Measurements from ENCODE around the gene MYO18B. TPM values are rescaled to one million over a fixed set of nuclear protein-coding genes. Genes with fewer than 3 reads are reported as not detected.

The MYO18B gene
- total and polyA plus RNA-seq, 9 donors = 47.3 to 92.1 (median 74.7) TPM

DNA sequence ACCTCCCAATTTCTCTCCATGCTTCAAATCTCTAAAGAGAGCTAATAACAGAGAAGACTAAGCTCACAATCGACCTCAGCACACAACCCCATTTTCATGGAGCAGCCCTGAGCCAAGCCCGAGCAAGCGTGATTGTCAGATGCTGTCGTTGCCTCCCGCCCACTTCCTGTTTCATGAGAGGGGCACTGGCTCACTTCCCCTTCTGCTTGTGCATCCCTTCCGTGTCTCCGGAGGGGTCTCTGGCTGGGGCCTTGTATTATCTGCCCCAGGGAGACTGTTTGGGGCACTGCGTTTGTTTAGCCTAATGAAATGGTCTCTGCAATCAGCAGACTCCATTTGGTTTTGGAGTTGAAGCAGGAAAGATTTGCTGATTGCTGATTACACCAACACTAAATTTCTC lies 246.0 kb downstream of the MYO18B start:
- peaks cover 16% of the 10 kb centered on the region for H3K36me3 ChIP-seq (ENCODE audit: control insufficient read depth, insufficient read depth, low read length)
- DNase-seq = no peak
- no peaks in the 10 kb centered on the region for H3K4me1 ChIP-seq (ENCODE audit: control insufficient read depth, insufficient read depth, low read length)
- no peaks in the 10 kb centered on the region for H3K27me3 ChIP-seq (ENCODE audit: control insufficient read depth, insufficient read depth, low read length)
- no peaks in the 10 kb centered on the region for H3K9me3 ChIP-seq (replicated peaks; ENCODE audit: control insufficient read depth, low read depth, low read length)
- WGBS (ENCODE audit: insufficient coverage) = 24% methylated on average over 7 of the region's 8 CpGs
- H3K27ac ChIP-seq (ENCODE audit: low read length) = no peak overlapping the region
- no peak overlapping the region for H3K4me3 ChIP-seq (ENCODE audit: low read length)

DNA sequence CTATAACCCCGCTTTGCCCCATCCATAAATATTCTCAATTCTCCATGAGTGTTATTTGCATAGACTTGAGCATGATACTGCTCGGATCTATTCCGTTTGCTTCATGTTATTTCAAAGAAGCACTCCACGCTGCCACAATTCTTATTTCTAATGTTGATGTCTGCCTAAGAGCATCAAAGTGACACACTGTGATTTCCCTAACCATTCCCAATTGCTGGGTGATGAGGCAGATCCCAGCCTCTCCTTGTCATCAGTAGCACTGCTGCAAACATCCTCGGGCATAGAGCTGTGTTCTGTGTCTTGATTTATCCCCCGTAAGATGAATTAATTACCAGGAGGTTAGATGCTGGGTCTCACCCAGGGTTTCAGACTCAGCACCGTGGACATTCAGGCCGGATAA lies 249.0 kb downstream of the MYO18B start:
- Histone ChIP-seq H3K4me1 (ENCODE audit: control insufficient read depth, insufficient read depth, low read length) (no peaks in the 10 kb centered on the region), H3K4me3 (ENCODE audit: low read length) (no peak overlapping the region), H3K27ac (ENCODE audit: low read length) (no peak overlapping the region), H3K27me3 (ENCODE audit: control insufficient read depth, insufficient read depth, low read length) (no peaks in the 10 kb centered on the region), H3K36me3 (ENCODE audit: control insufficient read depth, insufficient read depth, low read length) (peaks cover 18% of the 10 kb centered on the region), H3K9me3 (replicated peaks; ENCODE audit: control insufficient read depth, low read depth, low read length) (no peaks in the 10 kb centered on the region)
- DNase-seq = no peak
- WGBS (ENCODE audit: insufficient coverage) = 75% methylated on average over 5 of the region's 8 CpGs

DNA sequence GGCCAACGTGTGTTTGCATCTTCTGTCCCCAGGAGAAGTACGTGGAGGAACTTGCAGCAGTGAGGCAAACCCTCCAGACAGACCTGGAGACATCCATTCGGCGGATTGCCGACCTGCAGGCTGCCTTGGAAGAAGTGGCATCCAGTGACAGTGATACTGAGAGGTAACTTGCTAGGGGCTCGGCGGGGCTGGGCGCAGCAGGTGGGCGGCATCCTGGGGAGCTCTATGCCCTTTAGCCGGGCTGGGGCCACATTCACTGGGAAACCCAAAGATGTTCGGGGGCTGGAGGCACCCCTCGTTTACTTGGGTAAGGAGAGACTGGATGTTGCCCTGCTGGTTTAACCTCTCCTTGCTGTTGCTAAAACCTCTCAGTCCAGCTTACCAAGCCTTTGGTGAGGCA lies 250.3 kb downstream of the MYO18B start:
- peaks cover 18% of the 10 kb centered on the region for H3K36me3 ChIP-seq (ENCODE audit: control insufficient read depth, insufficient read depth, low read length)
- H3K27me3 ChIP-seq (ENCODE audit: control insufficient read depth, insufficient read depth, low read length) = no peaks in the 10 kb centered on the region
- no peak overlapping the region for H3K4me3 ChIP-seq (ENCODE audit: low read length)
- H3K27ac ChIP-seq (ENCODE audit: low read length) = no peak overlapping the region
- H3K9me3 ChIP-seq (replicated peaks; ENCODE audit: control insufficient read depth, low read depth, low read length) = no peaks in the 10 kb centered on the region
- H3K4me1 ChIP-seq (ENCODE audit: control insufficient read depth, insufficient read depth, low read length) = no peaks in the 10 kb centered on the region
- DNase-seq = no peak
- WGBS (ENCODE audit: insufficient coverage) = 81% methylated on average over 10 of the region's 12 CpGs

DNA sequence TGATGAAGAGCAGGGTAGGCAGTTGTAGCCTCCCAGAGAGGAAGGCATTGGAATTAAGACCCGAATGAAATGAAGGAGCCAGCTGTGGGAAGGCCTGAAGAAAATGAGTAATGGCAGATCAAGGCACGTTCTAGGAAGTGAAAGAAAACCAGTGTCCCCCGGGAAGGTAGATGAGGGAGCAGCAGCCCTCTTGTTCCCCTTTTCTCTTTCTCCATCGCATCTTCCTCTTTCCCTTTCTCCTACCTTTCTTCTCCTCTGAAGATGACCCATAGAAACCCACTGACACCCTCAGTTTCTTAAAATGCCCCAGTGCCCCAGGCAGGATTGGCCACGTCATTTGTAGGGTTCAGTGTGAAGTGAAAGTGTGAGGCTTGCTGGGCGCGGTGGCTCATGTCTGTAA lies 254.7 kb downstream of the MYO18B start:
- Histone ChIP-seq H3K27ac (ENCODE audit: low read length) (no peak overlapping the region), H3K9me3 (replicated peaks; ENCODE audit: control insufficient read depth, low read depth, low read length) (no peaks in the 10 kb centered on the region), H3K4me3 (ENCODE audit: low read length) (no peak overlapping the region), H3K4me1 (ENCODE audit: control insufficient read depth, insufficient read depth, low read length) (no peaks in the 10 kb centered on the region), H3K36me3 (ENCODE audit: control insufficient read depth, insufficient read depth, low read length) (peaks cover 15% of the 10 kb centered on the region), H3K27me3 (ENCODE audit: control insufficient read depth, insufficient read depth, low read length) (no peaks in the 10 kb centered on the region)
- 83% methylated on average over 5 of the region's 7 CpGs for WGBS (ENCODE audit: insufficient coverage)
- no peak for DNase-seq

DNA sequence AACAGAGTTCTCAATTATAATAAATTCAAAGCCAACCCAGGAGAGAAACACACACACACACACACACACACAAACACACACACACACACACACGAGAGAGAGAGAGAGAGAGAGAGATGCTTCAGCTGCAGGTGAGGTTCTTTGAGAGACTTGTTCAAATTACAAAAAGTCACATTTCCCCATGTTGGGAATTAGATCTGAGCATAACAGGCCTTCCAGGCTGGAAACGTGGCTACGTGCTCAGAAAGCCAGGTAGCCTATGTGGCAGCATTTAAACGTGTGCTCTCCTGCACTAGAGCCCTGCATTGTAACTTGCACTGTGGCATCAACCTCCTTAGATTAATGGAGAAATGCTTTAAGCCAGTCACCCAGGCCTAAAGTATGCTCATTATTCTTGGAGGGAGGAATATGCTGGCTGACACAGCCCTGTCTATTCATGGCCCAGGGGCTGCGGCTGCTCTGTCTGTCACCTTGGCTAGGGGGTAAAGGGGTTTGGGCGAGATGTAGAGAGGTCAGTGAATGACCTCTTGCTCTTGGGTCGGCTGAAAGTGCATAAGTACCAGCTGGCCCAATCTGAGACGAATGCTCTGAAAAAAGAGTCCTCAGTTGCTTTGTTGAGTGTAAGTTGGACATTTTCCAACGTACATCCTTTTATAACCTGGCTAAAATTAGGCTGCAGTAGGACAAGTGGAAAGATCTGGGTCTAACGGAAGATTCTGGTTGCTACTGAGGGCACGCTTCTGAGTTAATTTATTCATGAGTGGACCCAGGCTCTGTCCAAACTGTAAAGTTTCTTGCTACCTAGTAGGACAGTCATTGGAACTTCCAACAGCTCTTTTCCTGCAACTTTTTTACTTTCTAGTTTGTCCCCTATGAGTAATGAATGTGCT lies 256.1 kb downstream of the MYO18B start:
- Histone ChIP-seq H3K27me3 (ENCODE audit: control insufficient read depth, insufficient read depth, low read length) (no peaks in the 10 kb centered on the region), H3K4me1 (ENCODE audit: control insufficient read depth, insufficient read depth, low read length) (no peaks in the 10 kb centered on the region), H3K36me3 (ENCODE audit: control insufficient read depth, insufficient read depth, low read length) (peaks cover 15% of the 10 kb centered on the region), H3K9me3 (replicated peaks; ENCODE audit: control insufficient read depth, low read depth, low read length) (no peaks in the 10 kb centered on the region), H3K27ac (ENCODE audit: low read length) (no peak overlapping the region), H3K4me3 (ENCODE audit: low read length) (no peak overlapping the region)
- DNase-seq = no peak
- 63% methylated on average over 6 of the region's 11 CpGs for WGBS (ENCODE audit: insufficient coverage)

DNA sequence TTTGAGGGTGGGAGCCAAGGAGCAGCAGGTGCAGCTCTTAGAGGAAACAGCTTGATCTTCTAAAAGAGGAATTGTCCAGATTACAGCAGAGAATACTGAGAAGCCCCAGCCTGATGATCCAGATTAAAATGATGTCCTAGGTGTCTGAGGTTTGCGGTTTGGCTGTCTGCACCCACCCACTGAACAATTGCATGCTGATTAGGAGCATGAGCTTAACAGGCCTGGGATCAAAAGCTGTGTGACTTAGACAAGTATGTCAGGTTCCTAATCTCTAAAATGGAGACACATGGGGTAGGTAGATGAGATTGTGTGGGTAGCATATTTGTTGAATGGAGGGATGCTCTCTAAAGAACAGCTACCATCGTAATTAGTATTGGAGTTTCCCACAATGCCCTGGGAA lies 260.5 kb downstream of the MYO18B start:
- no peaks in the 10 kb centered on the region for H3K27me3 ChIP-seq (ENCODE audit: control insufficient read depth, insufficient read depth, low read length)
- H3K4me1 ChIP-seq (ENCODE audit: control insufficient read depth, insufficient read depth, low read length) = no peaks in the 10 kb centered on the region
- peaks cover 2% of the 10 kb centered on the region for H3K9me3 ChIP-seq (replicated peaks; ENCODE audit: control insufficient read depth, low read depth, low read length)
- peaks cover 30% of the 10 kb centered on the region for H3K36me3 ChIP-seq (ENCODE audit: control insufficient read depth, insufficient read depth, low read length)
- WGBS (ENCODE audit: insufficient coverage) = 83% methylated on average over 1 of the region's 2 CpGs
- no peak overlapping the region for H3K4me3 ChIP-seq (ENCODE audit: low read length)
- no peak for DNase-seq
- H3K27ac ChIP-seq (ENCODE audit: low read length) = no peak overlapping the region

DNA sequence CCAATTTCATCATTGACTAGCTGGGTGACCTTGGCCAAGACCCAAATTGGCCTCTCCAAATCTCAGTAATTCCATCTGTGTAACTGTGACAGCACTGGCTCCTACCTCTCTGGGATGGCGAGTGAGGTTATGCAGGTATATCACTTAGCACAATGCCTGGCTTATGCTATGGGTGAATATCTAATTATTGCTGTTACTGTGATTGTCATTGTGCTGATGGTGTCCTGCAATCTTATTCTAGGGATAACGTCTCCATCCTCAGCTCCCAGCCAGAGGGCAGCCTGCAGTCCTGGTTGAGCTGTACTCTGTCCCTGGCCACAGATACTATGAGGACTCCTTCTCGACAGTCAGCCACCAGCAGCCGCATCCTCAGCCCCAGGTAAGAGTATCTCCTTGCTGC lies 262.5 kb downstream of the MYO18B start:
- DNase-seq = no peak
- WGBS (ENCODE audit: insufficient coverage) = no CpG with 5 or more reads among the region's 4 CpGs
- H3K4me3 ChIP-seq (ENCODE audit: low read length) = no peak overlapping the region
- H3K27me3 ChIP-seq (ENCODE audit: control insufficient read depth, insufficient read depth, low read length) = no peaks in the 10 kb centered on the region
- peaks cover 32% of the 10 kb centered on the region for H3K36me3 ChIP-seq (ENCODE audit: control insufficient read depth, insufficient read depth, low read length)
- peaks cover 2% of the 10 kb centered on the region for H3K9me3 ChIP-seq (replicated peaks; ENCODE audit: control insufficient read depth, low read depth, low read length)
- no peaks in the 10 kb centered on the region for H3K4me1 ChIP-seq (ENCODE audit: control insufficient read depth, insufficient read depth, low read length)
- no peak overlapping the region for H3K27ac ChIP-seq (ENCODE audit: low read length)

DNA sequence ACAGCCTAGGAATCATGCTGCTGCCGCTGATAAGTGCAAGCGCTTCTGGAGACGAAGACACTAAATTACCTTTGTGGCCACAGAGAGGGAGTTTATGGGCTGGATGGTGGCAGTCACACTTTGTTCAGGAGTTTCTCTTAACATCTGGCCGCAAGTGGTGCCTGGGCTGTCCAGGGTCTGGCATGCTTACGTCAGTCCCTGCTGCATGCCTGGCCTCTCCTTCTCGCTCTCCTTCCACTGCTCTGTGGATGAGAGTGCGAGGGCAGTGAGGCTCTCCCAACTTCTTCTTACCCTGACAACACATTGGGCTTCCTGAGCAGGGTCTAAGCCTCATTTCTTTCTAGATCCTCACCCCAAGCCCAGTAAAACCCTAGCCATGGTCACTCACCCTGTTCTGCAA lies 266.6 kb downstream of the MYO18B start:
- no peak overlapping the region for H3K4me3 ChIP-seq (ENCODE audit: low read length)
- H3K36me3 ChIP-seq (ENCODE audit: control insufficient read depth, insufficient read depth, low read length) = peaks cover 34% of the 10 kb centered on the region
- 15% methylated on average over 7 of the region's 7 CpGs for WGBS (ENCODE audit: insufficient coverage)

DNA sequence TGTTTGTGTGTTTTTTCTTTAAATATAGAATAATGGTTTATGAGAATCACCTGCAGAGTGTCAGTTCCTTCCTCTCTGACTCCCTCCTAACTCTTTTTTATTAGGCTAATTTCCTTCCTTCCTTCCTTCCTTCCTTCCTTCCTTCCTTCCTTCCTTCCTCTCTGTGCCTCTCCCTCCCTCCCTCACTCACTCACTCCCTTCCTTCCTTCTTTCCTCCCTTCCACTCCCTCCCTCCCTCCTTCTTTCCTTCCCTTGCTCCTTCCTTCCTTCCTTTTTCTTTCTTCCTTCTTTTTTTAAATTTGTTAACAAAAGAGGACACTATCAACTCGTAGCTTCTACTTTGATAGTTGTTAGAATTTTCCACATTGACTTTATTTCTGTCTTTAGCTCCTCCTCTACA lies 274.9 kb downstream of the MYO18B start:
- Histone ChIP-seq H3K27ac (ENCODE audit: low read length) (no peak overlapping the region), H3K9me3 (replicated peaks; ENCODE audit: control insufficient read depth, low read depth, low read length) (no peaks in the 10 kb centered on the region), H3K27me3 (ENCODE audit: control insufficient read depth, insufficient read depth, low read length) (no peaks in the 10 kb centered on the region), H3K4me1 (ENCODE audit: control insufficient read depth, insufficient read depth, low read length) (no peaks in the 10 kb centered on the region), H3K36me3 (ENCODE audit: control insufficient read depth, insufficient read depth, low read length) (peaks cover 10% of the 10 kb centered on the region), H3K4me3 (ENCODE audit: low read length) (no peak overlapping the region)
- DNase-seq = no peak
- WGBS (ENCODE audit: insufficient coverage) = no CpG with 5 or more reads among the region's 1 CpG

More for the DNA sequence above, 266.6 kb downstream of the MYO18B start:
- H3K4me1 ChIP-seq (ENCODE audit: control insufficient read depth, insufficient read depth, low read length) = no peaks in the 10 kb centered on the region
- peaks cover 2% of the 10 kb centered on the region for H3K9me3 ChIP-seq (replicated peaks; ENCODE audit: control insufficient read depth, low read depth, low read length)
- DNase-seq = no peak
- no peak overlapping the region for H3K27ac ChIP-seq (ENCODE audit: low read length)
- H3K27me3 ChIP-seq (ENCODE audit: control insufficient read depth, insufficient read depth, low read length) = no peaks in the 10 kb centered on the region

DNA sequence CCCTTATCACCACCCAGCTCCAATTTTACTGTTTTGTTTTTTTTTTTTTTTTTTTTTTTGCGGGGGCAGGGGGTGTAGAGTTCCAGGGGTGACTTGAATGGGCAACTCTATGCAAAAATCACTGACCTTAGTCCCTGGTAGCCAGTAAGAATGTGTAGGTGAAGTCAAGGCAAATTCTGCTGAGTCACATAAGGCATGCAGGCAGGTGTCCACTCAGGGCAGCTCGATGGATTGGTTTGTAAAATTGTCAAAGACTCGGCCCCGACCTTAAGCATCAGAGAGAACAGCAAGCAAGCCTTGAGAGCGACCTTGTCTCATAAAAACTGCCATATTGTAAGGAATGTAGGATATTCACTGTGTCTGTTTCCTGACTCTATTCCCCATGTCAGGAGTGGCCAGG lies 275.9 kb downstream of the MYO18B start:
- H3K4me3 ChIP-seq (ENCODE audit: low read length) = no peak overlapping the region
- no peaks in the 10 kb centered on the region for H3K27me3 ChIP-seq (ENCODE audit: control insufficient read depth, insufficient read depth, low read length)
- no peak for DNase-seq
- H3K27ac ChIP-seq (ENCODE audit: low read length) = no peak overlapping the region
- 41% methylated on average over 3 of the region's 5 CpGs for WGBS (ENCODE audit: insufficient coverage)
- no peaks in the 10 kb centered on the region for H3K4me1 ChIP-seq (ENCODE audit: control insufficient read depth, insufficient read depth, low read length)
- H3K36me3 ChIP-seq (ENCODE audit: control insufficient read depth, insufficient read depth, low read length) = peaks cover 17% of the 10 kb centered on the region
- H3K9me3 ChIP-seq (replicated peaks; ENCODE audit: control insufficient read depth, low read depth, low read length) = no peaks in the 10 kb centered on the region

All from muscle of leg (tissue), 11 donors.